HG03442 (cell line): ENCODE results near the gene AFG1L.
"Not testable (repeated sequence)": the region's sequence is repeated elsewhere in the genome, so short reads cannot be mapped to it uniquely, and the experiment has no call there.

Source experiments
- ATAC-seq: cut with Tn5 transposase; IDR thresholded peaks from one replicate; pipeline ENCODE4 v1.9.1; 2021; ENCODE audit warnings: mild to moderate bottlenecking, moderate library complexity; ENCODE audit not compliant: unreplicated experiment

The AFG1L gene

DNA sequence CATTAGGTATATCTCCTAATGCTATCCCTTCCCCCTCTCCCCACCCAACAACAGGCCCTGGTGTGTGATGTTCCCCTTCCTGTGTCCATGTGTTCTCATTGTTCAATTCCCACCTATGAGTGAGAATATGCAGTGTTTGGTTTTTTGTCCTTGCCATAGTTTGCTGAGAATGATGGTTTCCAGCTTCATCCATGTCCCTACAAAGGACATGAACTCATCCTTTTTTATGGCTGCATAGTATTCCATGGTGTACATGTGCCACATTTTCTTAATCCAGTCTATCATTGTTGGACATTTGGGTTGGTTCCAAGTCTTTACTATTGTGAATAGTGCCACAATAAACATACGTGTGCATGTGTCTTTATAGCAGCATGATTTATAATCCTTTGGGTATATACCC is 154.9 kb downstream of the AFG1L start:
- not testable (repeated sequence) for ATAC-seq

DNA sequence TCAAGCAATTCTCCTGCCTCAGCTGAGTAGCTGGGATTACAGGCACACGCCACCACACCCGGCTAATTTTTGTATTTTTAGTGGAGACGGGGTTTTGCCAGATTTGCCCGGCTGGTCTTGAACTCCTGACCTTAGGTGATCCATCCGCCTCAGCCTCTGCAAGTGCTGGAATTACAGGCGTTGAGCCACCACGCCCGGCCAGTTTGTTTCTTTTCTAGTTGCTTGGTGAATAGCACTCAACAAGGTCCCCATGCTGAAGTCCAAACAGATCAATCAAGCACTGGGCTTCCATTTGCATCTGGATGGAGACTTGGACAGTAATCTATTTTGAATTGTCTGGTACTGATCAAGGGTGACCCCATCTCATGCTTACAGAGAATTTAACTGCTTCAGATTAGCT is 157.0 kb downstream of the AFG1L start:
- ATAC-seq, result no peak

DNA sequence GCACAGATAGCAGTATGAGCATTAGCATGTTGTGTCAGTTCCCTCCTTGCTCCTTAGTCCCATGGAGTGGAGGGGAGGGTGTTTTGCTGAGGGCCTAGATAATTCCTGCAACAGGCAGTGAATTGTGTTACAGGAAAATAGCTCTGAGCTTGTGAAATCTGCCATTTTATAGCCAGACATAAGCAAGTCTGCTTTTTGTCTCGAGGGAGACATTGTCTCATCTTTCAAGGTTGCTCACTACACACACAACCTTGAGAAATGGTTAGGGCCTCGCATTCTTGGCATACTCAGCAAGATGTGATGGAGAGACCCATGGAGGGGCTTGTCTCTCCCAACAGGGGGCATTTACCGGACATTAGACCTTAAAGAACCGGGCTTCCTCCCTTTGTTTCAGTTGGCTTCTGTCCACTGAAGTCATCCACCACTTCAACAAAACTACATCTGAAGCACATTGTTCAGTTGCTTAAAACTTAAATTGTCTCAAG is 157.9 kb downstream of the AFG1L start:
- ATAC-seq, result no peak

DNA sequence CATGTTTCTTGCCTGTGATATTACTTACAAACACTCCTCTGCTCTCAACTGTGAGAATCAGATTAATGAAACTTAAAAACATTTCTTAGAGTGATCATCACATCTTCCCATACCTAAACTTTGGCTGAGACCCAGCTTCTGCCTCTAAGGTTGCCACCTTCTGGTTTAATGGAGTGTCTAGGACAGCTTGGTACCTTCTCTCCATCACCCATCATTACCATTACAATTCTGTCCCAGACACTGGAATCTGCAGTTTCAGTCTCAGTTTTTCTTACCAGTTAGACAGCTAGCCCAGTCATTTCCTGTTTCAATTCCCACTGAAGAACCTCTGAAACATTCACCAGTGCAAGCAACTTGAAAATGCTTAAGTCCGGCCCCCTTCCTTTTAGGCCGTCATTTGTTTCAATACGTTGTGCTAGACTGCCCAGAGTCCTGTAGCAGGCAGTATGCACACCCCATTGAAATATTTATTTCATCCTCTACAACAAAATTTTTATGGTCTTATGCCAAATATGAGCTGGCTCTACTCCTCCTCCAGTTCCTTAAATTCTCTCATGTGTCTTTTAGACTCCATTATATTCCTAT is 158.8 kb downstream of the AFG1L start:
- no peak for ATAC-seq

DNA sequence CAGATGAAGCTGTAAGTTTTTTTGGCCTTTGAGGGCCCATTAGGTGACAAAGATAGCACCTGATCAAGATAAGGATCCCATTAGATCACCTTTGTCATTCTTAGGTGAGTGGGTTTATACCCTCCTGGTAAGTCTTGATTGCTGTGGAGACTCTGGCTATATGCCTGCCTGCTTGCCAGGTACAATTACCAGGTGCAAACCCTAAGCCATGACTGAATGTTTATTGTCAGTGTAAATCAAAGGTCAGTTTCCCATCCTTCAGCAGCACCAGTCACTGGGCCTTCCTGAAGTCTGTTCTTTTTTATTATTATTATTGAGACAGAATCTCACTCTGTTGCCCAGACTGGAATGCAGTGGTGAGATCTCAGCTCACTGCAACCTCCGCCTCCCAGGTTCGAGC is 159.5 kb downstream of the AFG1L start:
- no peak for ATAC-seq

DNA sequence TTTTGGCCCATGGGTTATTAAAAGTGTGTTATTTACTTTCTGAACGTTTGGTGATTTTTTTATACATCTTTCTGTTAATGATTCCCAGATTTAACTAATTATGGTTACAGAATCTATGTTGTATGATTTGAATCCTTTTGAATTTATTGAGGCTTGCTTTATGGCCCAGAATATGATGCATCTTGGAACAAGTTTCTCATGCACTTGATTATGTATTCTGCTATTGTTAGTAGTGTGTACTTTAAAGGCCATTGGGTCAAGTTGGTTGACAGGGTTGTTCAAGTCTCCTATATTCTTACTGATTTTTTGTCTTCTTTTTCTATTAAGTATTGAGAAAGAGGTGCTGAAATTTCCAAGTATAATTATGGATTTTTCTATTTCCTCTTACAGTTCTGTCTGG is 160.8 kb downstream of the AFG1L start:
- ATAC-seq, result no peak

DNA sequence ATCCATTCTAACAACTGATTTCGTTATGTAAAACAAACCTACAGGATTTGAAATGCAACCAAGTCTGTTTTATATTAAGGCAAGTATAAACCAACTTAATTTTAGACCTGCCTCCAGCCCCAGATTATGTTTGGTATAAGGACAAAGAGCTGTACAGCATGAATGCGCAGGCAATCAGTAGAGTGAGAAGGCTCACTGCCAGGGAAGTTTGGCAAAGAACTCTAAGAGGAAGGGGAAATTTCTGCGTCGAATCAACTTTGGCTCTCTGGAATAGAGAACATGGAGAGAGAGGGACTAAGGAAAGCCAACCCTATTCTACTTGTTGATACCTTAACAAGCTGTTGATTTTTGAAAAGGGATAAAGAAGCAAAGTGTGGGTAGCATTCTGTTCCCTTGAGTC is 168.9 kb downstream of the AFG1L start:
- no peak for ATAC-seq

DNA sequence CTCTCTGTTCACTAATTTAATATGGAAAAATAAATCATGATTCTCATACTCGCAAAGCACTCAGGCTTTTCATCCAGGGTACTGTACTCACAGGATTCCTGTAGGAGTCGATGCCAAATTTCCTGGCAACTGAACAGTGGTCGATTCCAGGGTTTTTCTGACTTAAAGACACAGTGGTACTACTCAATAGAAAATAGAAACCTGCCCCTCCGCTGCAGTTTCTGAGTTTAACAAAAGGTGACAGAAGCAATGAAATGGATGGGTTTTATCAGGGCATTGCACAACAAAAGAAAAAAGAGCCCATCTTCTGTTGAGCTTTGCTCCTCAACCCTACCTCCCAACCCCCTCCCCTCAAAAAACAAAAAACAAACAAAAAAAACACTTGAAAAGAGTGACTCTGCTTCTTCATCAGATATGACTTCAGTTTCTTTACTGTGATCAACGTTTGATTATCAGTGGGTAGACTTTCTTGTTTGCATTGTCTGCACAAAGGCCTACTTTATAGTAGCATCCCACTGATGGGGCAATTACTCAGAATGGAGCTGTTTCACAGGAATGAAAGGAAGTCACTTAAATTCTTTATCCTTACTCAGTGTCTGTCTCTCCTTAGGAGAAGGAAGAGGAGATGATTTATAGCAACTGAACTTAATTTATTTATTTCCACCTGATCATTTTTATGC is 169.7 kb downstream of the AFG1L start:
- no peak for ATAC-seq

DNA sequence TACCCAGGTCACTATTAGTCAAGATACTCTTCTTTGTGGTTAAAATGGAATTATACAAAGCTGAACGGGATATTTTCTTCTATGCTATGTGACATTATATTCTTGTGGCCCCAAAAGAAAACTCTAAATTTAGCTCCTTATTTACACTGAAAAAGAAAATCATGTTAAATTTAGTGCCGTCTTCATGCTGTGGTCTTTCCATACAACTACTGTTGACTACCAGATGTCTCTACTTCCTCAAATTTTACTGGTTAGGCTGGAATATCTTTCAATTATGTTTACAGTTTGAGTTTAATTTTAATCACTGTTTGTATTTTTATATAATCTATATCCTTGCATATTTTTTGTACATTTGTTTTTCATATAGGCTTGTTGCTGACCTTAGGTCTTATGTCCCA is 170.2 kb downstream of the AFG1L start:
- ATAC-seq, result no peak

DNA sequence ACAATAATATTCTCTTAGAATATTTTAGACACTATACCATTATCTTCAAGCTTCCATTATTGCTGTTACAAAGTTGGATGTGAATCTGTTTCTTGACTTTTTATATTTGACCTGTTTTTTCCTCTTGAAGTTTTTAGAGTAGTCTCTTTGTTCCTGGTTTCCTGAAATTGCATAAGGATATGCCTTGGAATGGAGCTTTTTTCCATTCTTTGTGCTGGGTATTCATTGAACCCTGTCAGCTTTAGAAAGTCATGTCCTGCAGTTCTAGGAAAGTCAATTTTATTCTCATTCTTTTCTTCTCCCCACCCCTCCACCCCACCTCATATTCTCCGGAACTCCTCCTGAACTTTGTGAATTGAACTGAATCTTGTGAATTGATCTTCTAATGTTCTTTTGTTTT is 173.5 kb downstream of the AFG1L start:
- no peak for ATAC-seq

DNA sequence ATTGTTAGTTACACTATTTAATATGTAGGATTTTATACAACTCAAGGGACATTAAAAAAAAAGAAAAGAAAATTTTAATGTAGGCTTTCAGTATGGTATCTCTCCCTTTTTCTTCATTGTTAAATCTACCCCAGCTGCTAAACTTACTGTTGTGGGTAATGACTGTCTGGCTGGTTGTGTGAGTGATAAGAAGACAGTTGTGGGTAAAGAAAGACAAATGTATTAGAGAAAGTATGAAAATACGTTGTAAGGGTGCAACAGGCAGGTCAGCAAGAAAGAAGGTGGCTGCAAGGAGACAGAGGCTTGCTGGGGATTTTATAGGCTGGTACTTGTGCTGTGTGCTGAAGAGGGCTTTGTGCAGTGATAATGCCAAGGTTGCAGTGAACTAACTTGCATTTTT is 174.5 kb downstream of the AFG1L start:
- no peak for ATAC-seq

DNA sequence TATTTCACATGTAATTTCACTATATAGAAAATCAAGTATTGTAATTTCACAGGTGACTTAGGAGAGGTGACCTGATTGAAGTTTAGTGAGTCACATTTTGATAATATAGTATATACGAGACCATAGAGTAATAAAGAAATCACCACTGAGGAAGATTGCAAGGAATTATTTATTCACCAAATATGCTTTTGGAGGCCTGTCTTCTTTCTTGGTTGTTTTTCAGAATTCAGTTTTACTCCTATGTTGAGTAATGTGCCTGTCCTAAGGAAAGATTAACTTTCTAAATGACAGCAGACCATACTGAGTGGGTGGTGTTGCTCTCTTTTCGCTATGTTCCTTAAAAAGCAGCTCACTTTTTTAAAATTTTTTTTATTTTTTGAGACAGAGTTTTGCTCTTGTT is 178.3 kb downstream of the AFG1L start:
- ATAC-seq, result no peak

DNA sequence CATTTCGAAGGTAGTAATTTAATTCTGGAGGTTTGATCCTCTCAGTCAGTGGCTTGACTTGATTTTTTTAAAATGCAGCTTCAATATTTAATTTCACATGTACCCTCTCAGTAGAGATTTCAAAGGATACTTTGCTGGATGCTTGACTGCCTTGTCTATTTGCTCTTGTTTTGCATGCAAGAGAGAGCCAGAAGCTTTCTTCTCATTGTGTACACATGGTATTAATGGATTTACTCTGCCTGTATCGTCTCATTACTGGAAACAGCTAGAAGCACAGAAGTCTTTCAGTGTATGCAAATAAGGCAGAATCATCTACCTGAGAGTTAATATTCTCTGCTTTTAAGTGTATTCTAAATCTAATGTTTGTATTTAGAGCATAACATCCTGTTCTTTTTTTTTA is 181.5 kb downstream of the AFG1L start:
- ATAC-seq, result no peak

DNA sequence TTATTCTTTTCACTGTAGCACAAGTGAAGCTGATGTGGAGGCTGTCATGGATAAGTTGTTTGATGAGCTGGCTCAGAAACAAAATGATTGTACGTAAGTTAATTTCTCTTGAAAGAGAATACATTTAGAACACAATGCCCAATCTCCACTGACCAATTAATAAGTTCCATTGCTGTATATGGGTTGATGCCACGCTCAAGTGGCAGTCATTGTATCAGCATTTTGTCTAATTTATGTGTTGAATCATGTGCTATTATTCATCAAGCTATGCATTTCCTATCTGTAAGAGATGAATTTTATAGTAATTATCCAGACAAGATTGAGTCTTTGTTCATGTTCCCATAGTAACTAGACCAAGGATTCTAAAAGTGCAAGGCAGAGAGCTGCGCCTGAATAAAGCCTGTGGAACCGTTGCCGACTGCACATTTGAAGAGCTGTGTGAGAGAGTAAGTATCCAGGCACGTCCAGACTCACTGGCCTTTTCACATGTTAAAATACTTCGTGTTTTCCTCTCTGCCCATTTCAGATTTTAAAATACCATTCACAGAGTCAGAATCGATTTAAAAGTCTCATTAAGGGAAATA is 182.1 kb downstream of the AFG1L start:
- no peak for ATAC-seq

DNA sequence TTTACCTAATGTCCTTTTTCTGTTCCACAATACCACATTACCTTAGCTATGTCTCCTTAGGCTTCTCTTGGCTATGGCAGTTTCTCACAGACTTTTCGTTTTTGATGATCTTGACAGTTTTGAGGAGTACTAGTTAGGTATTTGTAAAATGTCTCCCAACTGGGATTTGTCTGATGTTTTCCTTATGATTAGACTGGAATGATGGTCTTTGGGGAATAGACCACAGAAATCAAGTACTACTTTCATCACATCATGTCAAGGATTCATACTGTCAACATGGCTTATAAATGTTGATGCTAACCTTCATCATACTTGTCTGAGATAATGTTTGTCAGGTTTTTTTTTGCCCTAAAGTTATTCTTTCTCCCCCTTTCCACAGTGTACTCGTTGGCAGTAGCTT is 187.7 kb downstream of the AFG1L start:
- ATAC-seq, result no peak

DNA sequence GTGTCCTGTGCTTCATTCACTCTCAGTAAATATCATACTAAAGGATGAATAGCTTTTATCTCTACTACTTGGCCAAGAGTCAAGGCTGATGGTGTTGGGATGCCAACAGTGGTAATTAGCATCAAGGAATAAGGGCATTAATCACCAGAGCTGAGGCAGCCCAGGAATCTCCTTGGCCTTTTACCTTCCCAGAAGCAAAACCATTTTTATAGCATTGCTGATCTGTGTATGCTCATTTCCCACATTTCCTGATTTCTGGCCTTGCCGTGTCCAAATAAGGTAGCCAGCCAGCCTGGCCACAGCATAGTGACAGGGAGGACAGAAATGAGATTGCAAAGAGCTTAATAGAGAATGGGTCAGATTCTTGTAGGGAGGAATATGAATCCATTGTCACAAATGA is 189.2 kb downstream of the AFG1L start:
- ATAC-seq, result no peak

DNA sequence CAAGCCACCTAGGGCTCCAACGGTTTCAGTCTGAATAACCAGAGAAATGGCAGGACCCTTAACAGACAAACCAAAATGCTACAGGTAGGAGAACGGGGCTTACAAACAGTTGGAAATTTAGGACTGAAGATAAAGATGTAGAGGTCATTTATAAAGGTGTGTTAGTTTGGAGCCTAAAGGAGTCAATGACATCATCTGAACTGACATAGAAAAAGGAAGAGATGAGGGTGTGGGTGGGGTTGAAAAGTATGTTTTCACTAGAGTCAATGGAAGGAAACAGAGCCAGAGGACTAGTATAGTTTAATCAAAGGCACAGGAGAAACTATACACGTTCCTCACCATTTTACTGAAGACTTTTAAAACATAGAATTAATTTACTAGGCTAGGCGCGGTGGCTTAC is 194.8 kb downstream of the AFG1L start:
- no peak for ATAC-seq

DNA sequence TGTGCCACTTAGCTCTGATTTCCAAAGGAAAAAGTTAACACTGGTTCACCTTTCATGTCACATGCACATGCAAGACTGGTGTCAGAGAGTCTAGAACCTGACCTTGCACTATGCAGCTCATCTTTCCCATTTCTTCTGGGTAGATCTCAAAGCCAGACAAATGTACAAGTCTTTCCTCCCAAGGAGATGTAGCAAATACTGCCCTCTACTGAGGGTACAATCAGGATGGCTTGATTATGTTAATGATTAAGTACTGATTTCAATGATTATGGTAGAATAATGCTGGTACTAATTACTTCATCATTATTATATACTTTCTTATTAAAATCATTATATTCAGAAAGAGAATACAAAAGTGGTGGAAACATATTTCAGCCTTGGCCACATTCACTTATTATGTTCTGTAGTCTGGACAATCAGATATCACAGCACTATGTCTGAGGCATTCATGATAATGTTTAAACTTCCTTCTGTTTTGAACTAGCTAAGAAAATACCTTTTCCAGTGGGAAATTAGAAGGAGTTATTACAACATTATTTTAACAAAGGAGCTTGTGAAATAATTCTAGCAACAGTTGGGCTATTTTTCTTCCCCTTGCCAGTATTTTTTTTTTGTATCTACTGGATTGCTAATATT is 197.4 kb downstream of the AFG1L start:
- no peak for ATAC-seq

DNA sequence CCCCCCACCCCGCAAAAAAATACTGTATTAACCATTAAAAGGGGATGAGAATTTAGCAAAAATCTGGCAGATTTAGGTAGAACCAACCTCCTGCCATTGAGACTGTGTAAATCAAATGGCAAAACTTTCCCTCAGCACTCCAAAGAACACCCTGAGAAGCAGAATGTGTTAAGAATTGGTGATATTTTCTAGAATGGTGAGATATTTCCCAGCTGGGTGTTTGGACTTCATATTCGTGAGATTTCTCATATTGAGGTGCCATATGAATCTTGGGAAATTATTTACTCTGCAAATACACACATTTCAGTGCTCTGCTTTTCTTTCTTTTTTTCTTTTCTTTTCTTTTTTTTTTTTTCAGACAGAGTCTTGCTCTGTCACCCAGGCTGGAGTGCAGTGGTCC is 199.6 kb downstream of the AFG1L start:
- ATAC-seq, result no peak

DNA sequence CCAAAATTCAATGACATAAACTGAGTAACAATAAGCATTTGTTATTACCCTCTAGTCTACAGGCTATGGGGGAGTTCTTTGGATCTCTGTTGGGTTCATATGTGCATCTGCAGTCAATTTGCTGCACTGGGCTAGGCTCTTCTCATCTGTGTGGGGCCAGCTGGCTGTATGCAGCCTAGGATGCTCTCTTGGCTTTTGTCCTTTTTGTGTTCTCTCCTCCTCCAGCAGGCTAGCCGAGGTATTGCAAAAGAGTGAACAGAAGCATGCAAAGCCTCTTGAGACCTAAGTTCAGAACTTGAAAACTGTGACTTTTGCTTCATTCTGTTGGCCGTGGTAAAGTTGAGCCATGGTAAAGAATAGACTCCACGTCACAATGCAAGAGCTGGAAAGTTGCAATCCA is 203.0 kb downstream of the AFG1L start:
- ATAC-seq, result no peak

DNA sequence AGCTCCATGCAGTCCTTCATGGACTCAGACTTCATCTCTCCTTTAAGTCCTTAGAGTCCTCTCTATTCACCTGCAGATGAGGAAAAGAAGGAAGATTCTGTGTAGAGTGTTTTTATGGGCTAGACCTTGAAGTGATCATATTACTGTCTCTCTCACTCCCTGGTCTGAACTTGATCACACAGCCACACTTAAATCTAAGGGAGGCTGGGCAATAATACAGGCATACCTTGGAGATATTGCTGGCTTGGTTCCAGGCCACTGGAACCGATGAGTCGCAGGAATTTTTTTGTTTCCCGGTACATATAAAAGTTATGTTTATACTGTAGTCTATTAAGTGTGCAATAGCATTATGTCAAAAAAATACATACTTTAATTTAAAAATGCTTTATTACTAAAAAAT is 206.7 kb downstream of the AFG1L start:
- ATAC-seq, result no peak

DNA sequence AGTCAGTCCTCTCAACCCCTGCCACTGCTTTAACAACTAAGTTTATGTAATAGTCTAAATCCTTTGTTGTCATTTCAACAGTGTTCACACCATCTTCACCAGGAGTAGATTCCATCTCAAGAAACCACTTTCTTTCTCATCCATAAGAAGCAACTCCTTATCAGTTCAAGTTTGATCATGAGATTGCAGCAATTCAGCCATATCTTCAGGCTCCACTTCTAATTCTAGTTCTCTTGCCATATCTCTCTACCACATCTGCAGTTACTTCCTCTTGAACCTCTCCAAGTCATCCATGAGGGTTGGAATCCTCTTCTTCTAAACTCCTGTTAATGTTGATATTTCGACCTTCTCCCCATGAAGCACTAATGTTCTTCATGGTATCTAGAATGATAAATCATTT is 208.0 kb downstream of the AFG1L start:
- ATAC-seq, result no peak
